Karpas-422 (cell line): Measurements from ENCODE around the gene MEGF9. TPM values are rescaled to one million over a fixed set of nuclear protein-coding genes. Genes with fewer than 3 reads are reported as not detected.
"Not testable (repeated sequence)": the region's sequence is repeated elsewhere in the genome, so short reads cannot be mapped to it uniquely, and the experiment has no call there.

Source experiments
- DNase-seq: peaks from one replicate; pipeline ENCODE4 v3.0.0-alpha.2; 2015
- H2AFZ ChIP-seq: fragments of 200-600 bp; sonication (generic); 2 replicates; pipeline ENCODE4 v1.6.1; 2014; ENCODE audit warnings: antibody characterized with exemption, low read length, mixed read lengths
- H3K27ac ChIP-seq: fragments of 200-600 bp; sonication (generic); 2 replicates; pipeline ENCODE4 v1.5.1; 2014; ENCODE audit warnings: mild to moderate bottlenecking, low read length, moderate library complexity
- H3K27me3 ChIP-seq: fragments of 200-600 bp; sonication (generic); 2 replicates; pipeline ENCODE4 v1.6.1; 2014; ENCODE audit warnings: low read length, mixed read lengths
- H3K36me3 ChIP-seq: fragments of 200-600 bp; sonication (generic); 2 replicates; pipeline ENCODE4 v1.6.1; 2014; ENCODE audit warnings: low read length, mixed read lengths; ENCODE audit not compliant: insufficient read depth
- H3K4me1 ChIP-seq: fragments of 200-600 bp; sonication (generic); 2 replicates; pipeline ENCODE4 v1.6.1; 2014; ENCODE audit warnings: mild to moderate bottlenecking, low read length, mixed read lengths
- H3K4me2 ChIP-seq: fragments of 200-600 bp; sonication (generic); 2 replicates; pipeline ENCODE4 v1.6.1; 2014; ENCODE audit warnings: low read length, low read depth, mild to moderate bottlenecking; ENCODE audit not compliant: poor library complexity, severe bottlenecking
- H3K4me3 ChIP-seq: fragments of 200-600 bp; sonication (generic); 2 replicates; pipeline ENCODE4 v1.5.1; 2014; ENCODE audit warnings: mild to moderate bottlenecking, antibody characterized with exemption, low read length, mixed read lengths
- H3K79me2 ChIP-seq: fragments of 200-600 bp; sonication (generic); 2 replicates; pipeline ENCODE4 v1.6.1; 2014; ENCODE audit warnings: mild to moderate bottlenecking, low read length, mixed read lengths
- H3K9ac ChIP-seq: fragments of 200-600 bp; sonication (generic); 2 replicates; pipeline ENCODE4 v1.6.0; 2014; ENCODE audit warnings: low read length
- H3K9me2 ChIP-seq: fragments of 200-600 bp; sonication (generic), shearing (Covaris generic); replicated peaks from 2 replicates; pipeline ENCODE4 v1.6.0; 2014; ENCODE audit warnings: mild to moderate bottlenecking, low read length, moderate library complexity; ENCODE audit not compliant: insufficient read depth
- H3K9me3 ChIP-seq: fragments of 300-700, 200-600 bp; sonication (generic); 2 replicates; pipeline ENCODE4 v1.6.1; 2014; ENCODE audit warnings: low read length, mixed read lengths
- H4K20me1 ChIP-seq: fragments of 200-600 bp; sonication (generic); 2 replicates; pipeline ENCODE4 v1.6.1; 2014; ENCODE audit warnings: mild to moderate bottlenecking, antibody characterized with exemption, low read length, low read depth; ENCODE audit not compliant: insufficient read depth
- total RNA-seq: library from RNA; depleted of rRNA; stranded (reverse); fragments of >200 nt; shearing (Covaris generic); gene quantifications from 2 replicates; pipeline ENCODE4 v1.2.3, GENCODE V29; 2014; ENCODE audit warnings: low replicate concordance

Gene MEGF9
- total RNA-seq, 1 experiment from 2014 or later: 86.6 TPM

DNA sequence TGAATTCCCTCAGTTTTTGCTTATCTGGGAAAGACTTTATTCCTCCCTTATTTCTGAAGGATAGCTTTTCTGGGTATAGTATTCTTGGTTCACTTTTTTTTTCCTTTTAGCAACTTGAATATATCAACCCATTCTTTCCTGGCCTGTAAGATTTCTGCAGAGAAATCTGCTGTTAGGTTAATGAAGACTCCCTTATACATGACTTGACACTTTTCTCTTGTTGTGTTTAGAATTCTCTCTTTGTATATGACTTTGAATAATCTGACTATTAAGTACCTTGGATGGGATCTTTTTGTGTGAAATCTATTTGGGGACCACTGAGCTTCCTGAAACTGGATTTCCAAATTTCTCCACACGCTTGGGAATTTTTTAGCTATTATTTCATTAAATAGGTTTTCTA, 79.3 kb downstream of the MEGF9 start:
- H4K20me1 ChIP-seq: 0 out of 2 replicates have a peak, but pooled peaks cover under 1% of the 10 kb centered on the region
- no peak overlapping the region for H3K4me3 ChIP-seq
- 0 out of 2 replicates have a peak overlapping the region, but pooled peaks have one; percentile 32 for H3K27ac ChIP-seq
- no peaks in the 10 kb centered on the region for H3K27me3 ChIP-seq
- no peak overlapping the region for H3K4me2 ChIP-seq
- H3K9me2 ChIP-seq: no peaks in the 10 kb centered on the region
- no peak overlapping the region for H2AFZ ChIP-seq
- peaks cover 85% of the 10 kb centered on the region for H3K79me2 ChIP-seq
- peaks cover 52% of the 10 kb centered on the region for H3K4me1 ChIP-seq
- peaks cover 52% of the 10 kb centered on the region for H3K36me3 ChIP-seq
- no peak overlapping the region for H3K9ac ChIP-seq
- no peak for DNase-seq
- no peaks in the 10 kb centered on the region for H3K9me3 ChIP-seq

DNA sequence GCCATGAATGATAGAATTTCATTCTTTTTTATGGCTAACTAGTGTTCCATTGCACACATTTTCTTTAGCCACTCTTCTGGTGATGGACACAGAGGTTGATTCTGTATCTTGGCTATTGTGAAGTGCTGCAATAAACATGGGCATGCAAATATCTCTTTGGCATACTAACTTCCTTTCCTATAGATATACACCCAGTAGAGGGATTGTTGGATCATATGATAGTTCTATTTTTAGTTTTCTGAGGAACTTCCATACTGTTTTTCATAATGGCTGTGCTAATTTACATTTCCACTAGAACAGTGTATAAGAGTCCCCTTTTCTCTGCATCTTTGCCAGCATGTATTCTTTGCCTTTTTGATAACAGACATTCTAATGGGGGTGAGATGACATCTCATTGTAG, 83.9 kb downstream of the MEGF9 start:
- H3K4me3 ChIP-seq: no peak overlapping the region
- H3K4me2 ChIP-seq: no peak overlapping the region
- H3K9me2 ChIP-seq: no peaks in the 10 kb centered on the region
- peaks cover 88% of the 10 kb centered on the region for H3K4me1 ChIP-seq
- H3K27me3 ChIP-seq: no peaks in the 10 kb centered on the region
- H3K9me3 ChIP-seq: no peaks in the 10 kb centered on the region
- H3K36me3 ChIP-seq: peaks cover 23% of the 10 kb centered on the region; the same call in 1 of the 2 replicates
- 0 out of 2 replicates have a peak, but pooled peaks cover 2% of the 10 kb centered on the region for H4K20me1 ChIP-seq
- peaks cover 89% of the 10 kb centered on the region for H3K79me2 ChIP-seq
- no peak overlapping the region for H3K9ac ChIP-seq
- no peak overlapping the region for H2AFZ ChIP-seq
- DNase-seq: no peak
- peak overlapping the region; percentile 48 for H3K27ac ChIP-seq

DNA sequence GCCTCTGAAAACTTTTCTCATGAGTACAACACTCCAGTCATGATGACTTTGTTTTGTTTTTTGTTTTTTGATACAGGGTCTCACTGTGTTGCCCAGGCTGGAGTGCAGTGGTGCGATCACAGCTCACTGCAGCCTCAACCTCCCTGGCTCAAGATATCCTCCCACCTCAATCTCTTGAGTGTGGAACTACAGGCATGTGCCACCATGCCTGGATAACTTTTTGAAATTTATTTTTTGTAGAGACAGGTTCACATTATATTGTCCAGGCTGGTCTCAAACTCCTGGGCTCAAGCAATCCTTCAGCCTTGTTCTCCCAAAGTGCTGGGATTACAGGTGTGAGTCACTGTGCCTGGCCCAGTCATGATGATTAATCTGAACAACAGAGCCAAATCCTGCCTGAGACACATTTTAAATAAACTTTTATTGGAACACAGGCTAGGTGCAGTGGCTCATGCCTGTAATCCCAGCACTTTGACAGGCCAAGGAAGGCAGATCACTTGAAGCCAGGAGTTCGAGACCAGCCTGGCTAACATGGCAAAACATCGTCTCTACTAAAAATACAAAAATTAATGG, 85.3 kb downstream of the MEGF9 start:
- DNase-seq, H2AFZ ChIP-seq, H3K4me2 ChIP-seq, H3K9me3 ChIP-seq, H3K27me3 ChIP-seq, H4K20me1 ChIP-seq, H3K9me2 ChIP-seq, H3K9ac ChIP-seq, H3K4me3 ChIP-seq: not testable (repeated sequence)
- Histone ChIP-seq H3K36me3 (peaks cover 20% of the 10 kb centered on the region), H3K27ac (peak overlapping the region; percentile 71), H3K4me1 (peaks cover 91% of the 10 kb centered on the region), H3K79me2 (peaks cover 91% of the 10 kb centered on the region)

DNA sequence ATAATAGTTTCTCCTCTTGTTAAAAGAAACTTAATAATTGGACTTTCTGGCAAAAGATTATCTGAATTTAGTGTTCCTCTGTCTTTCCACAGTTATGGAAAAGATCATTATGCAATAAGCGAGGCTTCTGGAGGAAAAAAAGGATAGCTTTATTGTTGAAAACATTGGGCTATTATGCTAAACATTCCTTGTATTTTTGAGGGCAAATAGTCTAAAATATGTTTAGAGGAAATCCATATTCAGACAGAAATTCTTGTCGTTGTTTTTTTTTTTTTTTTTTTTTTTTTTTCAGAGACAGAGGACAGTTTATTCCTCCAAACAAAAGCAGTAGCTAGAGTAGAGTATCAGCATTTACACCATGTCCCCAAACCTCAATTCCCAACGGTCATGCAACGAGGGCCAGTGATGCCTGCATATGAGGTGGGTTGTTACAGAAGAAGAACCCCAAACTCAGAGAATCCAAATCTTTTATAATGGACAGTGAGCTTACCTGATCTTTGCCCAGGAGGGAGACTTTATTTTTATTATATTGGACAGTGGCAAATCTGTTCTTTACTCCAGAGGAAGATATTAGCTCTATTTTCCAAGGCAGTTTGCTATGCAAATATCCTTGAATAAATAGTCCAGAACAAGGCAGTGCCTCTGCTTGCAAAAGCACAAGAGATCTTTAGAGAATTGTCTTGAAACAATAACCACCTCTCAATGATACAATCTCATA, 85.9 kb downstream of the MEGF9 start:
- DNase-seq: no peak
- Histone ChIP-seq H3K9me2 (no peaks in the 10 kb centered on the region), H3K4me1 (peaks cover 91% of the 10 kb centered on the region), H4K20me1 (0 out of 2 replicates have a peak, but pooled peaks cover 2% of the 10 kb centered on the region), H3K4me2 (no peak overlapping the region), H3K9ac (no peak overlapping the region), H3K9me3 (no peaks in the 10 kb centered on the region), H3K27ac (peak overlapping the region; percentile 71), H3K4me3 (no peak overlapping the region), H3K79me2 (peaks cover 91% of the 10 kb centered on the region), H3K36me3 (peaks cover 23% of the 10 kb centered on the region), H3K27me3 (no peaks in the 10 kb centered on the region), H2AFZ (no peak overlapping the region)

DNA sequence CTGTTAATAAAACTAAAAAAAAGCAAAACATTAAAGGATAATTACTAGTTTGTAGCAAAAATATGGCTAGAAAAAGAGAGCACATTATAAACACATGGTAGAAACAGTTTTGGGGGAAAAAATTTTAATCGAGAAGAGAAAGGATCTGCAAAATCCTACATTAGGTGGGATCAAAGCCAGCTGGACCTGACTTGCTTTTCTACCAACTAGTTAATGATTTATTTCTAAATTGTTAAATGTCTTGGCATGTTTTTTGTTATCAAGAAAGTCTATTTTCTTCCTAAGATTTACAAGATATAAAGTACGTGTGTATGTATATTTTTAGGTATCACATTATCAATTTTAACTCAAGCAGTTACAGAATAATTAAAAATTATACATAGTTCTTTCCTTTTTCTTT, 87.2 kb downstream of the MEGF9 start:
- Histone ChIP-seq H4K20me1 (0 out of 2 replicates have a peak, but pooled peaks cover 2% of the 10 kb centered on the region), H3K4me3 (no peak overlapping the region)
- no peak for DNase-seq

DNA sequence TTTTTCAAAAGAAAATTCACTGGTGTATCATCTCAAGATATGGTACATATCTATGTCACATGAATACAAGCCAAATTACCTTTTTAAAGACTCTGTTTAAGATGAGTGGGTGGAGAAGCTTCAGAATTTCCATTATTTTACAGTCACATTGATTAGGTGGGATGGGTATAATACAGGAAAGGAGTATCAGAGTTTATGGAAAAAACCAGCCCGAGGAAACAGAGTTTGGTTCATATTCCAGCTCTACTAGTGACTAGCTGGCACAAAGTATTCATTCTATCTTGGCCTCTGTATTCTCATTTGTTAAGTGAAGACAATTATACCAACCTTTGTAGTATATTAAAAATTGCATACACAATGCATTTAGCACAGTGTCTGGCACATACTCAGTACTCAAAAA, 87.8 kb downstream of the MEGF9 start:
- H3K4me1 ChIP-seq: peaks cover 93% of the 10 kb centered on the region
- H3K9me2 ChIP-seq: no peaks in the 10 kb centered on the region

More for the DNA sequence above, 87.2 kb downstream of the MEGF9 start:
- peaks cover 91% of the 10 kb centered on the region for H3K79me2 ChIP-seq
- H3K36me3 ChIP-seq: peaks cover 35% of the 10 kb centered on the region
- no peaks in the 10 kb centered on the region for H3K9me2 ChIP-seq
- no peak overlapping the region for H3K9ac ChIP-seq
- no peaks in the 10 kb centered on the region for H3K9me3 ChIP-seq
- H3K4me1 ChIP-seq: peaks cover 91% of the 10 kb centered on the region
- no peak overlapping the region for H3K4me2 ChIP-seq
- peak overlapping the region; percentile 71 for H3K27ac ChIP-seq
- no peaks in the 10 kb centered on the region for H3K27me3 ChIP-seq
- H2AFZ ChIP-seq: no peak overlapping the region

DNA sequence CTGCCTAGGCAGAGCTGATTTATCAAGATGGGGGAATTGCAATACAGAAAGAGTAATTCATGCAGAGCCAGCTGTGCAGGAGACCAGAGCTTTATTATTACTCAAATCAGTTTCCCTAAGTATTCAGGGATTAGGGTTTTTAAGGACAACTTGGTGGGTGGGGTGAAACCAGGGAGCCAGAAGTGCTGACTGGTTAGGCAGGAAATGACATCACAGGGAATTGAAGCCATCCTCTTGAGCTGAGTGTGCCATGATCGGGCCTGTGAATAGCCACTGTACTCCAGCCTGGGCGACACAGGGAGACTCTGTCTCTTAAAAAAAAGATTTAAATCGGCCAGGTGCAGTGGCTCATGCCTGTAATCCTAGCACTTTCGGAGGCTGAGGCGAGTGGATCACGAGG, 89.0 kb downstream of the MEGF9 start:
- no peak overlapping the region for H2AFZ ChIP-seq
- H3K36me3 ChIP-seq: peaks cover 42% of the 10 kb centered on the region
- H3K27me3 ChIP-seq: no peaks in the 10 kb centered on the region
- peak overlapping the region; percentile 60 for H3K27ac ChIP-seq
- H4K20me1 ChIP-seq: 0 out of 2 replicates have a peak, but pooled peaks cover 2% of the 10 kb centered on the region
- H3K4me3 ChIP-seq: no peak overlapping the region
- H3K4me1 ChIP-seq: peaks cover 94% of the 10 kb centered on the region
- peaks cover 91% of the 10 kb centered on the region for H3K79me2 ChIP-seq
- H3K4me2 ChIP-seq: no peak overlapping the region
- H3K9me2 ChIP-seq: no peaks in the 10 kb centered on the region
- no peaks in the 10 kb centered on the region for H3K9me3 ChIP-seq
- H3K9ac ChIP-seq: no peak overlapping the region
- no peak for DNase-seq

More for the DNA sequence above, 87.8 kb downstream of the MEGF9 start:
- Histone ChIP-seq H4K20me1 (0 out of 2 replicates have a peak, but pooled peaks cover 2% of the 10 kb centered on the region), H3K27ac (peak overlapping the region; percentile 71), H3K9me3 (no peaks in the 10 kb centered on the region), H3K79me2 (peaks cover 90% of the 10 kb centered on the region), H3K36me3 (peaks cover 37% of the 10 kb centered on the region), H3K9ac (no peak overlapping the region), H3K4me2 (no peak overlapping the region), H3K27me3 (no peaks in the 10 kb centered on the region), H2AFZ (no peak overlapping the region), H3K4me3 (no peak overlapping the region)
- no peak for DNase-seq

DNA sequence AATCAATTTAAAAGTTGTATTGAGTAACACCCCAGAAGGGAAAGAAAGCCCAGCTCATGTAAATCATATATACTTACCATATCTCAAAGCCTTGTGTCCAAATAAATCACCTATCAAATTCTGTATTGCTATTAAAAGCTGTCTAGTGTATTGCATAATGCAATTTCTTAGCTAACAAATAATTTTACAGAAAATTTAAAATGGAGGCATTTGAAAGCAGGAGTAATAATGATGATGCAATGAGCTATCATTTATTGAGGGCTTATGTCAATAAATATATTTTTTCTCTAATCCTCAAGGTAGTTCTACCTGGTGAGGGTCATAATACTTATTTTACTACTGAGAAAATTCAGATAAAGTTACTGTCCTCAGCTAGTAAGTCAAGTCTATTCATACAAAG, 91.5 kb downstream of the MEGF9 start:
- no peaks in the 10 kb centered on the region for H4K20me1 ChIP-seq
- no peak overlapping the region for H2AFZ ChIP-seq
- H3K36me3 ChIP-seq: peaks cover 55% of the 10 kb centered on the region
- no peaks in the 10 kb centered on the region for H3K27me3 ChIP-seq
- H3K4me2 ChIP-seq: peak overlapping the region; percentile 15
- H3K4me1 ChIP-seq: peaks cover 80% of the 10 kb centered on the region
- no peak overlapping the region for H3K4me3 ChIP-seq
- no peaks in the 10 kb centered on the region for H3K9me2 ChIP-seq
- DNase-seq: no peak
- H3K9ac ChIP-seq: no peak overlapping the region
- H3K9me3 ChIP-seq: no peaks in the 10 kb centered on the region
- H3K27ac ChIP-seq: peak overlapping the region; percentile 82
- H3K79me2 ChIP-seq: peaks cover 94% of the 10 kb centered on the region
